SK-N-MC (cell line): ENCODE measurements around the gene CELA2B.

Experiments
- EZH2 ChIP-seq: fragments of 200-600 bp; sonication (generic); IDR thresholded peaks from one replicate; pipeline ENCODE4 v1.6.1; 2017; ENCODE audit warnings: antibody characterized with exemption
- POLR2AphosphoS5 ChIP-seq: IDR thresholded peaks from 2 replicates; pipeline ENCODE4 v1.6.1; 2012; ENCODE audit warnings: mild to moderate bottlenecking, low read depth, low read length, borderline replicate concordance

DNA sequence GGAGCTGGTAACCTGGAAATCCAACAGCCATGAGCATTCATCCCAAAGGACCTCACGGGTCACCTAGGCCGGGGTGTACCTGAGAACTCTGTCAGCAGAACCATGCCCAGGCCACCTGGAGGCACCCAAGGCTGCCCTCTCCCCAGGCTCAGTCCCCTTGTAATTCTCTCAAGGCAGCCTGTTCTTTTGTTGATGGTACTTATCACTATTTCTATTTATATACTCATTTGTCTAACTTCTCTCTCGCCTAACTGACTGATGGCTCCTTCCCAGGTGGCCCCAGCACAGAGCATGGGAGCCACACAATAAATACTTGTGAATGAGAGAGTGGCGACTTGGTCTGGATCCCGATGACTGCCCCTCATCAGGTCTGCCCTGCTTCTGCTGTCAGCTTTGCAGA, 31.4 kb downstream of the CELA2B start:
- TF ChIP-seq POLR2AphosphoS5 (no peak), EZH2 (no peak)
